Left cardiac atrium (tissue), 4 donors: Measurements from ENCODE around the gene PPP1R12C. TPM values are rescaled to one million over a fixed set of nuclear protein-coding genes. Genes with fewer than 3 reads are reported as not detected.
A peak's percentile ranks its signal among the peaks of the same experiment; 100 is the strongest.

Experiments used
- ATAC-seq, 2 donors: fragments of 200-7000 bp; cut with Tn5 transposase; one replicate each; pipeline ENCODE4 v1.9.1; 2020; ENCODE audit warnings: mild to moderate bottlenecking in 2 of 2, moderate library complexity in 2 of 2
- DNase-seq: peaks from one replicate; pipeline ENCODE4 v3.0.0-alpha.2; 2020
- intact Hi-C, 2 donors: fragments of 100-400 bp; cut with DNase I; formaldehyde crosslinking; loops; one replicate each; pipeline versions ENCODE4 v1.14.1 to v1.15.1; 2022 to 2023
- total RNA-seq, 2 donors: library from RNA; stranded (reverse); fragmentation: NEBNext Ultra II Directional; extraction: Animal tissue kit (Norgen Biotek cat#: 25700); gene quantifications; one replicate each; pipeline ENCODE4 v1.2.1, GENCODE V29; 2021
- donor health status: DM: no; HTN: yes; CAD: no.
- donor health status: DM: no; HTN: yes; CAD: no; lungs with severe emphysema.
- donor health status: DM: yes; HTN: yes; CAD: no.
- donor health status: Dilated cardiomyopathy.

The PPP1R12C gene
- total RNA-seq, 2 donors from 2014 or later, result 117 to 193 TPM

- ATAC-seq (no peak), DNase-seq (no peak)
- intact Hi-C loops, result no loop called here
These were observed 22.0 kb downstream of the PPP1R12C start for GRCh38 chr19:55095260-55096060.

DNA sequence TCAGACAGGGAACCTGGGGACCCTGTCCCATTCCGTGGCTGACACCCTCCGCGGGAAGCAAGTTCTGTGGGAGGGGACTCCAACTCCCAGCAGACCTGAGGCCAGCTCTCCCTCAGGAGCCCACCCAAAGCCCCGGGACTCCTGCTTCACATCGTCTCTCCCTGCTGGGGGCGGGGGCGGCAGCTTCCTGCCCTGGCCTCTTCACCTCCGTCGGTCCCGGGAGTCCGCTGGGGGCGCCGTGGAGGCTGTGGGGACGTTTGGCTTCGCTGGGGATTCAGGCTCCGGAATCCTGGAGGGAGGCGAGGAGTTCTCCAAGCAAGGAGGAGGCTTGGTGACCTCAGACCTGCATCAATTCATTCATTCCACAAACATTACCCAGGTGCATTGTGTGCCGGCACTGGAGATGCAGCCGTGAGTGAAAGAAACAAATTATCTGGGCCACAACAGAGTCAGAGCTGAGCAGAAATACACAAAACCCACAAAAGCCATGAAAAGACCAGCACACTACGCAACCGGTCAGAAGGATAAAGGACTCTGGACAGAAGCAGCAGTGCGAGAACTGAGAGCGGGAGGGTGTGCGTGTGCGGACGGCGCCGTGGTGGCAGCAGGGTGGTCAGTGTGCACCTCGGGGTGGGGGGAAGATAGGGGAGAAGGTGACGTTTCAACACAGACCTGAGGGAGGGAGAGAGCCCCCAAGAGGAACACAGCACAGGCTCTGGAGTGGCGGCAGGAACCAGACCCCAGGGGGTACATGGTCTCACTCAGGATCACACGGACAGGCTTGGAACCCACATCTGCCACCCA lies 22.8 kb downstream of the PPP1R12C start:
- ATAC-seq (no peak), DNase-seq (no peak)
- intact Hi-C loops, result no loop called here

- intact Hi-C loops, result no loop called here
- ATAC-seq (no peak), DNase-seq (no peak)
These were observed 24.8 kb downstream of the PPP1R12C start for GRCh38 chr19:55092423-55093318.

DNA sequence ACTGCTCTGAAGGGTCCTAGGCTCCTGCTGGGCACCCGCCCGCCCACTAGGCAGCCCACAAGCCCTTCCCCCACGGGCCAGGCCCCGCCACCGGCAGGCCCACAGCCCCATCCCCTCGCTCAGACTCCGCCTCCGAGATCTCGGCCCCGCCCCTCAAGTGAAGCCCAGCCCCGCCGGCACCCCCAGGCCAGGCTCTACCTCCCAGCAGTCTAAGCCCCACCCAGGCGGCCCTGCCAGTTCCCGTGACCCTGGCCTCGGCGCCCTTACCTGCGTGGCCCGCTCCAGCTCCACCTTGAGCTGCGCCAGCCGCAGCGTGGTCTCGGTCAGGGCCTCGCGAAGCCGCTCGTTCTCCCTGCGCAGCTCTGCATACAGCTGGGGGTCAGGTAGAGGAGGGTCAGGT lies 25.5 kb downstream of the PPP1R12C start:
- intact Hi-C loops, result no loop called here
- ATAC-seq (no peak), DNase-seq (no peak)

GRCh38 chr19:55091126-55091910 lies 26.1 kb downstream of the PPP1R12C start:
- DNase-seq (peak; percentile 30), ATAC-seq (no peak)
- intact Hi-C loops, result no loop called here

- intact Hi-C loops, result no loop called here
- DNase-seq (peak; percentile 31), ATAC-seq (no peak)
These were observed 26.9 kb downstream of the PPP1R12C start for GRCh38 chr19:55090564-55090963.

GRCh38 chr19:55089342-55089944 lies 28.0 kb downstream of the PPP1R12C start:
- peak; percentile 6 for DNase-seq
- no peak for ATAC-seq
- intact Hi-C loops, result no loop called here

GRCh38 chr19:55088543-55089341 lies 28.7 kb downstream of the PPP1R12C start:
- intact Hi-C loops, result no loop called here
- DNase-seq (peak; percentile 83), ATAC-seq (peak in 1 of 2 donors; percentile 11)

DNA sequence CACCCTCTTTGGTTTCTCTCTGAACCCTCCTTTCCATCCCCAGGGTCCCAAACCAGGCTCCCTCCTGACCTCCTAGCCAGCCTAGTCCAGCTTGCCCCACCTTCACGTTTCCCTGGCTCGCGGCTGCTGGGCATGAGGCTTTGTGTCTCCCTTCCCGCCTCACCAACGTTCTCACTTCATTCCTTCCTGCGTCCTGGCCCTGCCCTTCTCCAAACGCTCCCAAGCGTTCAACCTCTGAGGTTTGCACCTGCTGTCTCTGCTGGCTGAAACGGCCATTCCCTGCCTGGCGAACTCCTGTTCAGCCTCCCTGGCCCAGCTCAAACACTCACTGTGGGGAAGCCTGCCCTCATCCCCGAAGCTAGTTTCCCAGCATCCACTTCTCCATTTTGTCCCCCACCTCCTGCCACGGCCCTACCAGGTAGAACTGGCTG lies 29.4 kb downstream of the PPP1R12C start:
- intact Hi-C loops, result no loop called here
- peak; percentile 20 for DNase-seq
- no peak for ATAC-seq

GRCh38 chr19:55087542-55087901 lies 29.9 kb downstream of the PPP1R12C start:
- DNase-seq (peak; percentile 44), ATAC-seq (peak in 1 of 2 donors; percentile 4)
- intact Hi-C loops, result no loop called here

DNA sequence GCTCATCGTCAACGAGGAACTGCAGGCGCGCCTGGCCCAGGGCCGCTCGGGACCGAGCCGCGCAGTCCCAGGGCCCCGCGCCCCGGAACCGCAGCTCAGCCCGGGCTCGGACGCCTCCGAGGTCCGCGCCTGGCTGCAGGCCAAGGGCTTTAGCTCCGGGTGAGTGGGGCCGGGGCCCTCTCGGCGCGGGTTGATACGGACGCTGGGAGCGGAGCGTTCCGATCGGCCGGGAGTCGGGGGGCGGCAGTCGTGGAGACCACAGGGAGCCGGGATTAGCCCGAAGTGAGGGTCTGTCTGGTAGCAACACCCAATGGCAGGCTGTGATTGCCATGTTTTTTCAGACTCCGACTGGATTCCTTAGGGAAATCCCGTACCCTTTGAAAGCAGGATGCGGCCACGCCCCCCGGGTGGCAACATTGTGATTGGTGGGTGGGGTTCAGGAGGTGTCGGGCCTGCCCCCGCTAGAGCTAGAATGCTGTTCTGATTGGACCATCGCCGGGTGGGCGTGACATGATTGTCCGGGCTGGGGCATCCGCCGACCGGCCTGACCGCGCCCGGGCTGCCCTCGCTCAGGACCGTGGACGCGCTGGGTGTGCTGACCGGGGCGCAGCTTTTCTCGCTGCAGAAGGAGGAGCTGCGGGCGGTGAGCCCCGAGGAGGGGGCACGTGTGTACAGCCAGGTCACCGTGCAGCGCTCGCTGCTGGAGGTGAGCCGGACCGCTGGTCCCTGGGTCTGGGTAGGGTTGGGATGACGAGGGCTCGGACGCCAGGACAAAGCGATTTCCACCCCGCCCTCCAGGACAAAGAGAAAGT lies 30.5 kb downstream of the PPP1R12C start:
- peak; percentile 89 to 92 for ATAC-seq
- peak; percentile 99 for DNase-seq
- intact Hi-C loops, result no loop called here

GRCh38 chr19:55085923-55086715 lies 31.3 kb downstream of the PPP1R12C start:
- no peak for DNase-seq

GRCh38 chr19:55084416-55084815 lies 33.0 kb downstream of the PPP1R12C start:
- intact Hi-C loops, result no loop called here
- ATAC-seq (no peak), DNase-seq (no peak)

More at GRCh38 chr19:55085923-55086715, 31.3 kb downstream of the PPP1R12C start:
- no peak for ATAC-seq
- intact Hi-C loops, result no loop called here

DNA sequence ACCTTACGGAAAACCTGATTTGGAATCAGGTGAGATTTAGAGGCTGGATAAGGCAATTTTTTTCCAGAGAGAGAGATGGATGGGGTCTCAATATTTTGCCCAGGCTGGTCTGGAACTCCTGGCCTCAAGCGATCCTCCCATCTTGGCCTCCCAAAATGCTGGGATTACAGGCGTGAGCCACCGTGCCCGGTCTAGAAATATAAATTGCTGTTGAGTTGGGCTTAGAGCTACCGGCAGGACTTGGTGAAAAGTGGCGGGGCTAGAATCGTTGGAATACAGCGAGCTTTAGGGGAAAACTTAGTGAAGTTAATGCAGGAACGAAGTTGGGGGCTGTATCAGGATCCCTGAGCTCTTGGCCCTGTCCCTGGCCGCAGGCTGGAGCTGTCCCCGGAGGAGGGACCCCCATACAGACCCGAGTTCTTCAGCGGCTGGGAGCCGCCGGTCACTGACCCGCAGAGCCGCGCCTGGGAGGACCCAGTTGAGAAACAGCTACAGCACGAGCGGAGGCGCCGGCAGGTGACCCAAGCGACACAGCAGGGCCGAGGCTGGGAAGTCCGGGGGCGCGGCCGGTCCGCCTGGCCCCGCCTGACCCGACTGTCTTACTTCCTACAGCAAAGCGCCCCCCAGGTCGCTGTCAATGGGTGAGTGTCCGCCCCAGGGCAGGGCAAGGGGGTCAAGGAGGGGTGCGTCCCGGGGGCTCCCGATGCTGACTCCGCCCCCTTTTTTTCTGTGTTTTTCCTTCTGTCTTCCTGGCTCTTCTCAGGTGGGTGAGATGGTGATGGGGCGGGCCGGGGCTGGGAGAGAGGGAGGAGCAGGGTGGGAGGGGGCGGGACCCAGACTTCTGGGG lies 34.2 kb downstream of the PPP1R12C start:
- intact Hi-C loops, result no loop called here
- no peak for ATAC-seq
- DNase-seq, result no peak
